ENCODE data around the gene CAND1. TPM values are rescaled to one million over a fixed set of nuclear protein-coding genes. Genes with fewer than 3 reads are reported as not detected.

Gene CAND1
- total RNA-seq, 1 experiment from 2014 or later, result 236 TPM

GRCh38 chr12:67287311-67287710 lies 18.2 kb downstream of the CAND1 start:
- H3K4me3 Mint-ChIP-seq, result no peak overlapping the region
- H3K27ac Mint-ChIP-seq, result peak overlapping the region; percentile 36; the same call in 1 of the 2 replicates
- no peaks in the 10 kb centered on the region for H3K27me3 Mint-ChIP-seq (ENCODE audit: low read depth)
- peaks cover 20% of the 10 kb centered on the region for H3K36me3 Mint-ChIP-seq
- POLR2A ChIA-PET, result interaction anchor here (0.7 kb wide), 1 partner anchor 1164 kb away, joined by 8 read pairs; no protein-coding TSS in a partner anchor
- CTCF ChIA-PET, result no interaction called here
- no peaks in the 10 kb centered on the region for H3K9me3 Mint-ChIP-seq
- DNase-seq (ENCODE audit: low spot score), result no peak
- ATAC-seq, result no peak
- H3K4me1 Mint-ChIP-seq, result peaks cover 7% of the 10 kb centered on the region
- no peak for TF ChIP-seq RELA (CRISPR knock-in tag; IDR thresholded peaks at IDR 0.05; ENCODE audit: borderline replicate concordance)
- TF ChIP-seq ZNF396 (CRISPR knock-in tag; IDR thresholded peaks at IDR 0.05; ENCODE audit: borderline replicate concordance), result no peak
- no peak for TF ChIP-seq OVOL2 (CRISPR knock-in tag; IDR thresholded peaks at IDR 0.05; ENCODE audit: borderline replicate concordance)
- no peak for TF ChIP-seq RORB (CRISPR knock-in tag; IDR thresholded peaks at IDR 0.05)
- TF ChIP-seq ZNF425 (CRISPR knock-in tag; conservative IDR thresholded peaks at IDR 0.05), result no peak
- TF ChIP-seq ZSCAN18 (CRISPR knock-in tag; IDR thresholded peaks at IDR 0.05), result no peak
- TF ChIP-seq HMGA2 (CRISPR knock-in tag; IDR thresholded peaks at IDR 0.05), result no peak
- TF ChIP-seq NFE2L1 (CRISPR knock-in tag; IDR thresholded peaks at IDR 0.05), result no peak
- no peak for TF ChIP-seq SMAD3 (CRISPR knock-in tag; IDR thresholded peaks at IDR 0.05; ENCODE audit: borderline replicate concordance)
- TF ChIP-seq MAX (CRISPR knock-in tag; IDR thresholded peaks at IDR 0.05), result no peak
- TF ChIP-seq ZNF512 (CRISPR knock-in tag; IDR thresholded peaks at IDR 0.05; ENCODE audit: borderline replicate concordance), result no peak
- TF ChIP-seq ZNF232 (CRISPR knock-in tag; IDR thresholded peaks at IDR 0.05), result no peak
- no peak for TF ChIP-seq ZNF121 (CRISPR knock-in tag; IDR thresholded peaks at IDR 0.05)
- TF ChIP-seq ZNF219 (CRISPR knock-in tag; IDR thresholded peaks at IDR 0.05; ENCODE audit: borderline replicate concordance), result no peak
- TF ChIP-seq CREB1 (CRISPR knock-in tag; IDR thresholded peaks at IDR 0.05), result no peak
- no peak for TF ChIP-seq MXD4 (CRISPR knock-in tag; IDR thresholded peaks at IDR 0.05; ENCODE audit: borderline replicate concordance)
- no peak for TF ChIP-seq IRF2 (CRISPR knock-in tag; IDR thresholded peaks at IDR 0.05; ENCODE audit: borderline replicate concordance, low read depth)
- TF ChIP-seq NR3C1 (CRISPR knock-in tag; conservative IDR thresholded peaks at IDR 0.05; ENCODE audit: low read depth), result no peak

GRCh38 chr12:67288561-67288960 lies 19.4 kb downstream of the CAND1 start:
- no peak for TF ChIP-seq ZSCAN18 (CRISPR knock-in tag; IDR thresholded peaks at IDR 0.05)
- no peak for TF ChIP-seq USF2 (CRISPR knock-in tag; IDR thresholded peaks at IDR 0.05)
- no peak for TF ChIP-seq TP53 (CRISPR knock-in tag; IDR thresholded peaks at IDR 0.05)
- peaks cover 7% of the 10 kb centered on the region for H3K4me1 Mint-ChIP-seq
- ChIA-PET CTCF (no interaction called here), POLR2A (no interaction called here)
- H3K36me3 Mint-ChIP-seq, result peaks cover 20% of the 10 kb centered on the region
- no peak overlapping the region for H3K4me3 Mint-ChIP-seq
- 0 out of 2 replicates have a peak overlapping the region, but pooled peaks have one; percentile 2 for H3K27ac Mint-ChIP-seq
- H3K9me3 Mint-ChIP-seq, result no peaks in the 10 kb centered on the region
- ATAC-seq (no peak), DNase-seq (ENCODE audit: low spot score) (no peak)
- no peaks in the 10 kb centered on the region for H3K27me3 Mint-ChIP-seq (ENCODE audit: low read depth)

Measured in WTC11 (cell line).